ENCODE measurements around the gene SPAG16.
"Not testable (repeated sequence)": the region's sequence is repeated elsewhere in the genome, so short reads cannot be mapped to it uniquely, and the experiment has no call there.

SPAG16 gene

DNA sequence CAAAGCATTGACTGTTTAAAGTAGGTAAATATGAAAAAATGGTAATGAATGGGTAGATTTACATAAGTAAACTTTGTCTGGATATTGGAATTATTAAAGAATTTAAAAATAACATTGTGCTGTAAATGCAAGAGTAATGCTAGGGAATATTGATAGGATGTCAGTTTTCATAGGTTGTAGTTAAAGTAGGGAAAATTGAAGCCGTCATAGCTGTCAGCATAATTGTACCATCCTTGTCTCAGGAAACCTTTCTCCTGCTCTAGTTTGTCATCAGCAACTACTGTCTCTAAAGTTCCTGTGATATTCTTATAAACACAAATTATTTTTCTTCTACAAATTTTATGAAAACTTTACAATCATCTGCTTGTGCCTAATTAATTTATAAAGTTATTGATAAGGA lies 10.1 kb upstream of the SPAG16 start:
- DNase-seq: no peak

- DNase-seq: no peak
Measured at GRCh38 chr2:213275265-213275664, 9.0 kb upstream of the SPAG16 start.

GRCh38 chr2:213277134-213277533 lies 7.1 kb upstream of the SPAG16 start:
- not testable (repeated sequence) for DNase-seq

GRCh38 chr2:213279116-213279620 lies 5.1 kb upstream of the SPAG16 start:
- DNase-seq: no peak

- DNase-seq: peak; percentile 59
Measured at GRCh38 chr2:213279971-213280370, 4.3 kb upstream of the SPAG16 start.

DNA sequence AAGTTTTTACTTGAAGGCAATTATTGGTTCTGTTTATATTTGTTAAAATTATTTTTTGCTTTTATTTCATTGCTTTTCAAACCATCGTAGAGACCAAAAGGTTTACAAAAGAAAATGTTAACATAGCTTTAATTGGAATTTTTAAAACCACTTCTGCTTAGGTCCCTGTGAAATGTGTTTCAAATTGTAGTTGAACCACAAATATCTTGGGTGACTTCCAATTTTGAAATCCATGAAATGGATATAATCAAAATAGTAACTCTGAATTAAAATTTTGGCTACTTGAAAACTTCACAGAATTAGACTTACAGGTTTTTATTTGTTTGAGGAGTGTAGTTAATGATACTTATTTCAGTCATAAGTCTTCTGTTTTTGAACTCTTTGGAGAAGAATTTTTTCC lies 3.1 kb upstream of the SPAG16 start:
- DNase-seq: peak; percentile 64

DNA sequence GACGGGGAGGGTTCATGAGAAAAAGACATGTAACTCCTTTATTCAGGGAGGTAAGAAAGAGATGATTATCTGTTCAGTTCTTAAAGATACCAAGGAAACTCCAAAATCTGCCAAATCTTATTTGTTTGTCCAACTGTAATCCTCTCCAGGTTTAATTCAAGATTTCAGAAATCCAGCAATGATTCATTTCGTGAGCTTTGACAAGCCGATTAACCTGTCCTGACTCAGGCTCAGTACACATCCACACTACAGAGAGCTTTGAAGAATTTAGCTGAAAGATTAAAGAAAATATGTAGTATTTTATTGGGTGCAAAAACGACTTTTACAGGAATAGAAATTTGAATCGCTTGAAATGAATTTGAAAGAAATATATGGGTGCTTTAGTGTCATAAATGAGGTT lies 1.1 kb downstream of the SPAG16 start:
- DNase-seq: no peak

- DNase-seq: no peak
Measured at GRCh38 chr2:213286161-213286560, 1.9 kb downstream of the SPAG16 start.

GRCh38 chr2:213288913-213289700 lies 4.8 kb downstream of the SPAG16 start:
- DNase-seq: peak; percentile 20

DNA sequence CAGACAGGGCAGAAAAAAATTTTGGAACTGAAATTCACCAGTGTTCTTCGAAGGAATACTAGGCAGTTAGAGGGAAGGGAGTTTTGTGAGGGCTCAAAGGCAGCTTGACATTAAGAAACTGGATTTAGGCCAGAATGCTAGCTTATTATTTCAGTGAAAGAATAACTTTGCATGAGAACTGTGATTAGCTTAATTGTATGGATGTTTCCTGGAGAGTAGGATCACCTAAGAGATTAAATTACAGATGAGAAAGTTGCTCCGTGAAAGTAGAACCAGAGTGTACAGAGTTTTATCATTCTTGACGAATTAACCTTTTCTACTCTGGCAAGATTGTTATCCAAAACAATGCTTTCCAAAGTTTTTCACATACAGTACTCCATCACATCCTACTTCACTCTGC lies 6.2 kb downstream of the SPAG16 start:
- DNase-seq: no peak

DNA sequence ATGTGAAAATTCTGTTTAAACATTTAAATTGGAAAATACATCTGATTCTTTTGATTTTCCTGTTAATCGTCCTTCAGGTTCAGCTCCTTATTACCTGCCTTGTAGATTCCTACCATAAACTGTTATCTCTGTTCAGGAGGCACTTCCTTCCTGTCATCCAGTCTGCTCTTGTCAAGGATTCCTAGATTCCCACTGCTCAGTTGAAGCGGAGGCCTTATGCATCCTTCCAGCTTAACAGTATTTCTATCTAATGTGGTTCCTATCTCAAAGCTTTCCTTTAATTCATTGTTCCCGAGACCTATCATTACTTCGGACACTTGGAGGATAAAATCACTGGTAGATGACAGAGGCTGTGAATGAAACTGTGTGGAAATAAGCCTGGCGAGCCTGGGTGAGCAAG lies 12.0 kb downstream of the SPAG16 start:
- DNase-seq: no peak

DNA sequence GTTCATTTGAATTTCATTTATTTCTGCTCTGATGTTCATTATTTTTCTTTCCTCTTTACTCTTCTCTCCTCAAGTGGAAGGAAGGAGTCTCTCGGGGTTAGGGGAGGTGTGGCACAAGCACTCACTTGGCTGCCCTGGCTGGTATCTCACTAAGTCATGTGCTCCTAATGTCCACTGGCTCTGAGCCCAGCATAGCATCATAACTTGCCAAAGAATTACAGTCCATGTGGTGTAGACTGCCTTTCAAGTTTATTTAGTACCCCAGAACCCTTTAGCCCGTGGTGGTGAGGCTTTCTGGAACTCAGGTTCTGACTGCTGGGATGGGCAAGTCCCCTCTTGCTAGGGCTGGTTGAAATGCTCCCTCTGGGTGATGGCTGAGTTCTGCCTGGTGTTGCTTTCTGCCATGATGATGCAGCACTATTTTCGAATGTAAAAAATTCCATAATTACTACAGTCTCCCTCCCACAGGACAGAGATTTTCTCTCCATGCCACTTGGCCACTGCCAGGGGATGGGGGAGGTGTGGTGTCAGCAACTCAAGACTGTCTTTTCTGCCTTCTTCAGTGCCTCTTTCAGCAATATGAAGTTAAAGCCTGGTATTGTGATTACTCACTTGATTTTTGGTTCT lies 22.2 kb downstream of the SPAG16 start:
- peak; percentile 49 for DNase-seq

DNA sequence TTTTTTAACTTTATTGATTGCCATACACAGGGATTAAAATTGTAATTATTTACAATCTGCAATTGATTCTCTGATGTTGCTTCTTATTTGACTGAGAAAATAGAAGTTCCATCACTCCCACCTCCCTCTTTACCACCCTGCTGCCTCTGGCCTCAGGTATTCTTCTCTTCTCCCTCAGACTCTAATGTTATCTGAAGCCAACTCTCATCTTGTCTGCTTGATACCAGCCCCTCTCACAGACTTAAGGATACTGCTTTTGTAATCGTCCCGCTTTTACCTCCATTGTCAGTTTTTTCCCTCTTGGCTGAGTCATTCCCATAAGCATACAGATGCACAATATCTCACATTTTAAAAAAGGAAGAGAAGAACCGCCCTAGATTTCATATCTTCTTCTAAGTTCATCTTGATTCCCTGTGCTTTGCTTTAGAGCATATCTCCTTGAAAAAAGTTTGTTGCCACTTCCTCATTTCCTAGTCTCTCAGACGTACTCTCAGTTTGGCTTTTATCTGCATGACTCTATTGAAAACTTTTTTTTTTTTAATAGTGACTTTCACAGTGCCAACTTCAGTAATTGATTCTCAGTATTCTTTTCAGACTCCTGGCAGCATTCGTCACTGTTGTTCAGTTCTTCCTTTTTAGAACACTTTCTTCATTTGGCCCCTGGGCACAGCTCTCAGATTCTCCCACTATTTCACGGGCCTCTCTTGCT lies 31.1 kb downstream of the SPAG16 start:
- no peak for DNase-seq

DNA sequence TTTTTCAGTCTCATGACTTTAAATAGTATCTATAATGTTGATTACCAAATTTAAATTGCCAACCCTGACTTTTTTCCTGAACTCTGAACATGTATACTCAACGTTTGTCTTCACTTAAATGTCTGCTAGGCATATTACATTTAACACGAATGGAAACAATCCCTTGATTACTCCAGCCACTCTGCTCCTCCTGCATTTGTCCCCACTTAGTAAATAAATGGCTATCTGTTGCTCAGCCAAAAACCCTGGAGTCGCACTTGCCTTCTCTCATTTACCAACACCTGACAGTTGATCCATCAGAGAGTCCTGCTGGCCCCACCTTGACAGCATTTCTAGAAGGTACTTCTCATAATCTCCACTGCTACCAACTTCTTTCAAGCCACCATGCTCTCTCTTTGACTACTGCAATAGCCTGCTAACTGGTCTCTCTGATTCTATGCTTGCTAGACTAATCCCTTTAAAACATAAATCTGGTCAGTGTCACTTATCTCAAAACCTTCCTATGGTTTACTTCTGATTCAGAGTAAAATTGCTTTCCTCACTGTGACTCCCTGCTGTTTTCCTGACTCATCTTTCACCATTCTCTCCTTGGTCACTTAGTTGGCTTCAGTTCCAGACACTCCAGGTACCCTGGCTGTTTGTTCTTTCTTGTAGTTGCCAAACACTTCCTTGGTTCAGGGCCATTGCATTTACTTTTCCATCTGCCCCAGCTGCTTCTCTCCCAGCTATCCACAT lies 31.9 kb downstream of the SPAG16 start:
- peak; percentile 66 for DNase-seq

GRCh38 chr2:213317929-213318328 lies 33.7 kb downstream of the SPAG16 start:
- DNase-seq: peak; percentile 68

DNA sequence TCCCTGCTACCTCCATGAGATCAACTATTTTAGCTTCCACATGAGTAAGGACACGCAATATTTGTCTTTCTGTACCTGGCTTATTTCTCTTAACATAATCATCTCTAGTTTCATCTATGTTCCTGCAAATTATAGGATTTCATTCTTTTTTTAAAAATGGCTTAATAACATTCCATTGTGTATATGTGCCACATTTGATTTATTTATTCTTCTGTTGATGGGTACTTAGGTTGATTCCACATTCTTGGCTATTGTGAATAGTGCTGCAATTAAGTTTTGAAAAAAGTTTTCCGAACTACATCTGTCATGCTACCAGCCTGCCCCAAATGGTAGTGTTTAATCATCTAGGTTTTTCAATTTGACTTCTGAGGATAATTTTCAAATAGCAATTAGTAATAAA lies 36.3 kb downstream of the SPAG16 start:
- no peak for DNase-seq

DNA sequence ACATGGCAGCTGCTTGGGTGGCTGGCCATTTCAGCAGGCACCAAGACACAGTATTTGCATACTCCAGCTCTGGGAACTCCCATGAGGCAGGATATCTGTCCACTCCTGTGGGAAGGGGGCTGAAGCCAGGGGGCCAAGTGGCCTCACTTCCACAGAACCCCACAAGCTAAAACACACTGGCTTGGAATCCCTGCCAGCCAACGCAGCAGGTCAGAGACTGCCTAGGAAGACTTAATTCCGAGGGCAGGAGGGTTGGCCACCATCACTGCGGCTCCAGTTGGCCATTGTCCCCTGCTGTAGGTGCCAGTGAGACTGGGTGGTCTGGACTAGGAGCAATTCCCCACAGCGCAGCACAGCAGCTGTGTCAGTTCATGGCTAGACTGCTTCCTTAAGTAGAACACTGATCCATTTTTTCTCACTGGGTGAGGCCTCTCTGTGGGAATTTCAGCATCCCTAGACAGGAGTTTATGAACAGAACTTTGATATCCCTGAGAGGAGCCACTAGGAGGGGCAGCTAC lies 52.0 kb downstream of the SPAG16 start:
- no peak for DNase-seq

GRCh38 chr2:213353419-213353818 lies 69.2 kb downstream of the SPAG16 start:
- DNase-seq: no peak

DNA sequence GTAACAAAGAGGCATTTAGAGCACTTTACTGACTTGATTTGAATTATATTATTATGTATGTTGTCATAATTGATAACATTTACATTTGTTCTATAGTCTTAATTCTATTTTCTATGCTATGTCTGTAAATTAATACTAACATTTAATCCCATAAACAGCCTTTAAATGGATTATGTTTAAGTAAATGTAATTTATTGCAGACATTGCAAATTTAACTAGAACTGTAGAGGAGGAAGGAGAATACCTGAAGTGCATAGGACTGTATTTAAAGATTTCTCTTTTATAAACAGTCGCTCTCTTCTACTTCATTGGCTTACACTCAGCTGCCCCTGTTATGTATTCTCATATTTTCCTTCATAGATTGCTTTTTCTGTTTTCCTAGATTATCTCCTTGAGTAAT lies 92.4 kb downstream of the SPAG16 start:
- no peak for DNase-seq

- not testable (repeated sequence) for DNase-seq
Measured at GRCh38 chr2:213407027-213407426, 122.8 kb downstream of the SPAG16 start.

DNA sequence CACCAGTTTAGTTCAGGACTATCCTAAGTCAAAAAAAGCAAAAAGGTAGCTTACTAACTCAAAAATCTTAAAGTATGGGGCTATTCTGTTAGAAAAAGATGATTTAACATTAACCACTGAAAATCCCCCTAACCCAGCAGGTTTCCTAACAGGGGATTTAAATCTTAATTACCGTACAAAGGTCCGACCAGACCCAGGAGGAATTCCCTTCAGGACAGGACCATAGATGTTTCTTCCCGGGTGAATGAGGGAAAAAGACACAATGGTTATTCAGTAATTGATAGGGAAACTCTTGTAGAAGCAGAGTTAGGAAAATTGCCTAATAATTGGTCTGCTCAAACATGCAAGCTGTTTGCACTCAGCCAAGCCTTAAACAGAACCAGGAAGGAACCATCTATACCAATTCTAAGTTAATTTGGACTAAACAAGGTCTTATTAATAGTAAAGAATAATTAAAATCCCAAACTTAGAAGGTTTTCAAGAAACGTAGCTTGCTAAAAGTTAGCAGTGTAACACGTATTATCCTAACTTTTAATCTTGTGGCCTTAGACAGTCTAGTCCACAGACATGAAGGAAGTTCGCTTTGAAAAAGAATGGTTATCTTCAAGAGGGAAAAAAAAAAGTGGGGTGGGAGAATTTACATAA lies 124.3 kb downstream of the SPAG16 start:
- DNase-seq: not testable (repeated sequence)

GRCh38 chr2:213410687-213411086 lies 126.4 kb downstream of the SPAG16 start:
- not testable (repeated sequence) for DNase-seq
